Brain microvascular endothelial cell (primary cell): Measurements from ENCODE around the gene HDAC9.
A peak's percentile ranks its signal among the peaks of the same experiment; 100 is the strongest.

Experiments
- DNase-seq: peaks from one replicate; pipeline ENCODE4 v3.0.0-alpha.2; 2020
- H3K27ac ChIP-seq: fragments of 250-450 bp; sonication (Bioruptor Pico); 2 replicates; pipeline ENCODE4 v1.5.1; 2020; ENCODE audit warnings: mild to moderate bottlenecking, moderate library complexity
- H3K27me3 ChIP-seq: fragments of 250-450 bp; sonication (Bioruptor Pico); replicated peaks from 2 replicates; pipeline ENCODE4 v1.5.1; 2020; ENCODE audit warnings: mild to moderate bottlenecking
- H3K36me3 ChIP-seq: fragments of 250-450 bp; sonication (Bioruptor Pico); replicated peaks from 2 replicates; pipeline ENCODE4 v1.5.1; 2020; ENCODE audit warnings: mild to moderate bottlenecking
- H3K4me3 ChIP-seq: 2 replicates; pipeline ENCODE4 v1.5.1; 2011; ENCODE audit warnings: low read depth, mild to moderate bottlenecking, control low read depth, low read length, moderate library complexity
- CTCF ChIP-seq: IDR thresholded peaks from 2 replicates; pipeline ENCODE4 v1.5.1; 2011; ENCODE audit warnings: low read depth, mild to moderate bottlenecking, moderate library complexity, low read length, control low read depth, inconsistent platforms; ENCODE audit errors: missing control alignments
- in situ Hi-C: cut with HindIII; loops from 2 replicates; pipeline ENCODE4 v1.10.0; 2017; ENCODE audit warnings: low sequenced_read_pairs, low pct_ligation_motif_present

HDAC9 gene

GRCh38 chr7:18495412-18496340, at the start of gene HDAC9:
Gene HDAC9 (plus strand): TSS chr7:18495749. CDS start chr7:18496303, 554 bp downstream.
- Histone ChIP-seq H3K4me3 (peak within 1 kb of the TSS; percentile 47), H3K27me3 (no peaks in the 10 kb centered on the region), H3K27ac (peak within 1 kb of the TSS; percentile 54), H3K36me3 (no peaks in the 10 kb centered on the region)
- peak; percentile 51 for DNase-seq
- no peak for TF ChIP-seq CTCF
- in situ Hi-C loops = no loop called here

- no peak overlapping the region for H3K27ac ChIP-seq
- in situ Hi-C loops = no loop called here
- H3K27me3 ChIP-seq = no peaks in the 10 kb centered on the region
- H3K36me3 ChIP-seq = no peaks in the 10 kb centered on the region
- H3K4me3 ChIP-seq = no peak overlapping the region
- no peak for DNase-seq
- no peak for TF ChIP-seq CTCF
Observed at GRCh38 chr7:18445916-18446520, 49.5 kb upstream of the HDAC9 start.

- in situ Hi-C loops = no loop called here
- DNase-seq = no peak
- Histone ChIP-seq H3K27me3 (no peaks in the 10 kb centered on the region), H3K36me3 (no peaks in the 10 kb centered on the region), H3K4me3 (no peak overlapping the region), H3K27ac (no peak overlapping the region)
- no peak for TF ChIP-seq CTCF
Observed at GRCh38 chr7:18450019-18450418, 45.5 kb upstream of the HDAC9 start.

- in situ Hi-C loops = no loop called here
- no peak for TF ChIP-seq CTCF
- H3K36me3 ChIP-seq = no peaks in the 10 kb centered on the region
- H3K27me3 ChIP-seq = no peaks in the 10 kb centered on the region
- DNase-seq = no peak
- H3K4me3 ChIP-seq = no peak overlapping the region
- H3K27ac ChIP-seq = no peak overlapping the region
Observed at GRCh38 chr7:18455606-18456005, 39.9 kb upstream of the HDAC9 start.

- H3K36me3 ChIP-seq = no peaks in the 10 kb centered on the region
- no peak for TF ChIP-seq CTCF
- in situ Hi-C loops = no loop called here
- no peaks in the 10 kb centered on the region for H3K27me3 ChIP-seq
- H3K27ac ChIP-seq = no peak overlapping the region
- DNase-seq = no peak
- no peak overlapping the region for H3K4me3 ChIP-seq
Observed at GRCh38 chr7:18457832-18458231, 37.7 kb upstream of the HDAC9 start.
